ENCODE data around the gene UNK.

DNA sequence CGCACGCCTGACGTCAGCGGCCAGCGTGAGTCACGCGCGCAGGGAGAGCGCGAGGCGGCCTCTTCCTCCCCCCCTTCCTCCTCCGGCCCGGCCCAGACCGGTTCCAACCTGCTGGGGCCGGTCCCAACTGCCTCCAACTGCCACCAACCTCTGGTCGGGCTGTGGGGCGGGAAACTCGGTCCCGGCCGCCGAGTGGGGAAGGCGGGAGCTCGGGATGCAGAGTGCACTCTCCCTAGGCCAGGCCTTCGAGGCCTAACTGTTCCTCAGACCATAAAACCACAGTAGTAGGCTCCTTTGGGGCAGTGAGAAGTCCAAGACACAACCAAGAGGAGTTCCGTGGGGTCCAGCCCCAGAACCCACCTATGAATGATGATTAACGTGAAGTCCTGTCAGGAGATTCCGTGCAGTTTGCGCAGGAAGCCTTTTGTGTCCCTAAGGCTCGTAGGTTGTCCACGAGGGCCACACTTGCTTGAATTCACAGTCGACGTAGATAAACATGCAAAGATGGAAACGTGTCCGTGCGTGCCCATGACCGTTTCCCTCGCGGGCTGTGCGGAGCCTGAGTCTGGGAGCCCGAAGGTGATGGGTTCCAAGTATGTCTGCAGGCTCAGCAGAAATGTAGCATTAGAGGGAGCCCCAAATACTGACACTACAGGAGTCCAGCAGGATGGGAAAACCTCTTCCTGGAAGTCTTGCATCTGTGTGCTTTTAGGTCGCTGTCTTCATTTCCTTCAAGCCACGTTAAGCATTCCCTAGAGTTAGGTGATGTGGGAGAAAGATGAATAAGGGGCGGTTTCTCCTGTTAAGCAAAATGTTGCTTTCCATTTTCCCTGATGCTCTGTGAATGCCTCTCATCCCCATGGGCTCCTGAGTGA, 647 bp downstream of the UNK start:
- TF ChIP-seq POLR2A (IDR thresholded peaks at IDR 0.05) = peak in 1 of 4 donors; percentile 49
- TF ChIP-seq, protein P1, sequence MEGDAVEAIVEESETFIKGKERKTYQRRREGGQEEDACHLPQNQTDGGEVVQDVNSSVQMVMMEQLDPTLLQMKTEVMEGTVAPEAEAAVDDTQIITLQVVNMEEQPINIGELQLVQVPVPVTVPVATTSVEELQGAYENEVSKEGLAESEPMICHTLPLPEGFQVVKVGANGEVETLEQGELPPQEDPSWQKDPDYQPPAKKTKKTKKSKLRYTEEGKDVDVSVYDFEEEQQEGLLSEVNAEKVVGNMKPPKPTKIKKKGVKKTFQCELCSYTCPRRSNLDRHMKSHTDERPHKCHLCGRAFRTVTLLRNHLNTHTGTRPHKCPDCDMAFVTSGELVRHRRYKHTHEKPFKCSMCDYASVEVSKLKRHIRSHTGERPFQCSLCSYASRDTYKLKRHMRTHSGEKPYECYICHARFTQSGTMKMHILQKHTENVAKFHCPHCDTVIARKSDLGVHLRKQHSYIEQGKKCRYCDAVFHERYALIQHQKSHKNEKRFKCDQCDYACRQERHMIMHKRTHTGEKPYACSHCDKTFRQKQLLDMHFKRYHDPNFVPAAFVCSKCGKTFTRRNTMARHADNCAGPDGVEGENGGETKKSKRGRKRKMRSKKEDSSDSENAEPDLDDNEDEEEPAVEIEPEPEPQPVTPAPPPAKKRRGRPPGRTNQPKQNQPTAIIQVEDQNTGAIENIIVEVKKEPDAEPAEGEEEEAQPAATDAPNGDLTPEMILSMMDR (IDR thresholded peaks at IDR 0.05) = no peak
- TF ChIP-seq EP300 (IDR thresholded peaks at IDR 0.05) = peak; percentile 98
